Activated CD8-positive, alpha-beta memory T cell treated with anti-CD3 and anti-CD28 coated beads, Interleukin-2, amount 10 ng/mL, durations not matched to agents 7 days and 5 days (primary cell): ENCODE results near the gene CPN1. TPM values are rescaled to one million over a fixed set of nuclear protein-coding genes. Genes with fewer than 3 reads are reported as not detected.
"Not testable (repeated sequence)": the region's sequence is repeated elsewhere in the genome, so short reads cannot be mapped to it uniquely, and the experiment has no call there.

ENCODE experiments used
- ATAC-seq: fragments of 150-1000 bp; cut with Tn5 transposase; one replicate; pipeline ENCODE4 v1.10.0; 2021; ENCODE audit warnings: moderate library complexity
- CTCF ChIA-PET: fragments of 350-600 bp; sonication (Branson Sonifier 250); formaldehyde crosslinking; loops from one replicate; lab custom pipeline; 2021; ENCODE audit warnings: antibody characterized with exemption; lab: Charles Lee
- DNase-seq: peaks from one replicate; pipeline ENCODE4 v3.0.0-alpha.2; 2020
- H3K27ac Mint-ChIP-seq: one replicate; pipeline ENCODE4 v1.8.0; 2021; ENCODE audit warnings: mild to moderate bottlenecking, mixed read lengths
- H3K27me3 Mint-ChIP-seq: one replicate; pipeline ENCODE4 v1.8.0; 2021; ENCODE audit warnings: mixed read lengths
- H3K36me3 Mint-ChIP-seq: one replicate; pipeline ENCODE4 v1.8.0; 2021; ENCODE audit warnings: mild to moderate bottlenecking, mixed read lengths
- H3K4me1 Mint-ChIP-seq: one replicate; pipeline ENCODE4 v1.8.0; 2021; ENCODE audit warnings: mixed read lengths
- H3K4me3 Mint-ChIP-seq: one replicate; pipeline ENCODE4 v1.8.0; 2021; ENCODE audit warnings: mild to moderate bottlenecking, moderate library complexity, mixed read lengths
- H3K9me3 Mint-ChIP-seq: one replicate; pipeline ENCODE4 v1.8.0; 2022; ENCODE audit warnings: low read depth, mixed read lengths
- total RNA-seq, 2 experiments: library from RNA; stranded (reverse); gene quantifications; one replicate each; pipeline ENCODE4 v1.2.3, GENCODE V29; 2021

CPN1 gene
- total RNA-seq, 2 experiments from 2014 or later = not detected

- H3K9me3 Mint-ChIP-seq = no peaks in the 10 kb centered on the region
- H3K36me3 Mint-ChIP-seq = no peaks in the 10 kb centered on the region
- H3K4me1 Mint-ChIP-seq = no peaks in the 10 kb centered on the region
- peaks cover 65% of the 10 kb centered on the region for H3K27me3 Mint-ChIP-seq
- H3K4me3 Mint-ChIP-seq = no peak overlapping the region
- ATAC-seq = no peak
- no peak for DNase-seq
- CTCF ChIA-PET = no interaction called here
- H3K27ac Mint-ChIP-seq = no peak overlapping the region
Observed at GRCh38 chr10:100104300-100104699, 22.6 kb upstream of the CPN1 start.

GRCh38 chr10:100103581-100103980 lies 21.9 kb upstream of the CPN1 start:
- H3K36me3 Mint-ChIP-seq = no peaks in the 10 kb centered on the region
- no peaks in the 10 kb centered on the region for H3K9me3 Mint-ChIP-seq
- no peak overlapping the region for H3K4me3 Mint-ChIP-seq
- no peaks in the 10 kb centered on the region for H3K4me1 Mint-ChIP-seq
- H3K27me3 Mint-ChIP-seq = peaks cover 63% of the 10 kb centered on the region
- H3K27ac Mint-ChIP-seq = no peak overlapping the region
- CTCF ChIA-PET = no interaction called here
- ATAC-seq = no peak
- DNase-seq = no peak

- Mint-ChIP-seq H3K27me3 (peaks cover 67% of the 10 kb centered on the region), H3K36me3 (no peaks in the 10 kb centered on the region), H3K9me3 (no peaks in the 10 kb centered on the region), H3K4me1 (no peaks in the 10 kb centered on the region), H3K27ac (no peak overlapping the region), H3K4me3 (no peak overlapping the region)
- ATAC-seq (no peak), DNase-seq (no peak)
- CTCF ChIA-PET = no interaction called here
Observed at GRCh38 chr10:100101192-100102076, 19.8 kb upstream of the CPN1 start.

GRCh38 chr10:100100651-100101184 lies 19.0 kb upstream of the CPN1 start:
- H3K27me3 Mint-ChIP-seq = peaks cover 69% of the 10 kb centered on the region
- H3K27ac Mint-ChIP-seq = no peak overlapping the region
- no peaks in the 10 kb centered on the region for H3K36me3 Mint-ChIP-seq
- CTCF ChIA-PET = no interaction called here
- no peak overlapping the region for H3K4me3 Mint-ChIP-seq
- ATAC-seq = no peak
- no peak for DNase-seq
- no peaks in the 10 kb centered on the region for H3K9me3 Mint-ChIP-seq
- no peaks in the 10 kb centered on the region for H3K4me1 Mint-ChIP-seq

- H3K27me3 Mint-ChIP-seq = peaks cover 25% of the 10 kb centered on the region
- no peak overlapping the region for H3K4me3 Mint-ChIP-seq
- no peaks in the 10 kb centered on the region for H3K36me3 Mint-ChIP-seq
- CTCF ChIA-PET = no interaction called here
- no peak overlapping the region for H3K27ac Mint-ChIP-seq
- no peaks in the 10 kb centered on the region for H3K4me1 Mint-ChIP-seq
- DNase-seq (no peak), ATAC-seq (no peak)
- no peaks in the 10 kb centered on the region for H3K9me3 Mint-ChIP-seq
Observed at GRCh38 chr10:100089241-100089640, 7.6 kb upstream of the CPN1 start.

- H3K27ac Mint-ChIP-seq, H3K9me3 Mint-ChIP-seq, ATAC-seq, H3K4me3 Mint-ChIP-seq, CTCF ChIA-PET, H3K36me3 Mint-ChIP-seq, H3K4me1 Mint-ChIP-seq, DNase-seq: not testable (repeated sequence)
- H3K27me3 Mint-ChIP-seq = peaks cover 41% of the 10 kb centered on the region
Observed at GRCh38 chr10:100086708-100087107, 5.0 kb upstream of the CPN1 start.

- CTCF ChIA-PET = no interaction called here
- DNase-seq (no peak), ATAC-seq (no peak)
- Mint-ChIP-seq H3K4me1 (no peaks in the 10 kb centered on the region), H3K27ac (no peak overlapping the region), H3K9me3 (no peaks in the 10 kb centered on the region), H3K27me3 (peaks cover 49% of the 10 kb centered on the region), H3K4me3 (no peak overlapping the region), H3K36me3 (no peaks in the 10 kb centered on the region)
Observed at GRCh38 chr10:100085596-100085995, 3.9 kb upstream of the CPN1 start.

GRCh38 chr10:100083623-100084022 lies 2.0 kb upstream of the CPN1 start:
- Mint-ChIP-seq H3K27me3 (peaks cover 49% of the 10 kb centered on the region), H3K36me3 (no peaks in the 10 kb centered on the region), H3K9me3 (no peaks in the 10 kb centered on the region), H3K27ac (no peak overlapping the region), H3K4me3 (no peak overlapping the region), H3K4me1 (no peaks in the 10 kb centered on the region)
- CTCF ChIA-PET = no interaction called here
- DNase-seq = no peak
- no peak for ATAC-seq

GRCh38 chr10:100082276-100082675 lies 607 bp upstream of the CPN1 start:
- peaks cover 46% of the 10 kb centered on the region for H3K27me3 Mint-ChIP-seq
- CTCF ChIA-PET, H3K9me3 Mint-ChIP-seq, H3K27ac Mint-ChIP-seq, DNase-seq, H3K4me3 Mint-ChIP-seq, H3K4me1 Mint-ChIP-seq, H3K36me3 Mint-ChIP-seq, ATAC-seq: not testable (repeated sequence)

- DNase-seq (no peak), ATAC-seq (no peak)
- H3K4me3 Mint-ChIP-seq = no peak overlapping the region
- H3K4me1 Mint-ChIP-seq = no peaks in the 10 kb centered on the region
- H3K27ac Mint-ChIP-seq = no peak overlapping the region
- CTCF ChIA-PET = no interaction called here
- H3K27me3 Mint-ChIP-seq = peaks cover 32% of the 10 kb centered on the region
- no peaks in the 10 kb centered on the region for H3K9me3 Mint-ChIP-seq
- H3K36me3 Mint-ChIP-seq = no peaks in the 10 kb centered on the region
Observed at GRCh38 chr10:100076750-100077149, 4.9 kb downstream of the CPN1 start.

- Mint-ChIP-seq H3K9me3 (no peaks in the 10 kb centered on the region), H3K4me1 (no peaks in the 10 kb centered on the region), H3K4me3 (no peak overlapping the region), H3K36me3 (no peaks in the 10 kb centered on the region), H3K27ac (no peak overlapping the region), H3K27me3 (peaks cover 23% of the 10 kb centered on the region)
- DNase-seq = no peak
- CTCF ChIA-PET = no interaction called here
- no peak for ATAC-seq
Observed at GRCh38 chr10:100075426-100076220, 6.0 kb downstream of the CPN1 start.

GRCh38 chr10:100072514-100072913 lies 9.2 kb downstream of the CPN1 start:
- H3K4me1 Mint-ChIP-seq = no peaks in the 10 kb centered on the region
- peaks cover 12% of the 10 kb centered on the region for H3K27me3 Mint-ChIP-seq
- no peak for ATAC-seq
- CTCF ChIA-PET = no interaction called here
- no peak for DNase-seq
- H3K4me3 Mint-ChIP-seq = no peak overlapping the region
- no peak overlapping the region for H3K27ac Mint-ChIP-seq
- H3K36me3 Mint-ChIP-seq = no peaks in the 10 kb centered on the region
- H3K9me3 Mint-ChIP-seq = no peaks in the 10 kb centered on the region

GRCh38 chr10:100071529-100071928 lies 10.1 kb downstream of the CPN1 start:
- no peak overlapping the region for H3K27ac Mint-ChIP-seq
- H3K27me3 Mint-ChIP-seq = peaks cover 8% of the 10 kb centered on the region
- CTCF ChIA-PET = no interaction called here
- no peaks in the 10 kb centered on the region for H3K9me3 Mint-ChIP-seq
- DNase-seq (no peak), ATAC-seq (no peak)
- H3K4me1 Mint-ChIP-seq = no peaks in the 10 kb centered on the region
- H3K36me3 Mint-ChIP-seq = no peaks in the 10 kb centered on the region
- no peak overlapping the region for H3K4me3 Mint-ChIP-seq

GRCh38 chr10:100067466-100067865 lies 14.2 kb downstream of the CPN1 start:
- Mint-ChIP-seq H3K4me1 (no peaks in the 10 kb centered on the region), H3K9me3 (no peaks in the 10 kb centered on the region), H3K27ac (no peak overlapping the region), H3K4me3 (no peak overlapping the region), H3K36me3 (no peaks in the 10 kb centered on the region), H3K27me3 (peaks cover 2% of the 10 kb centered on the region)
- DNase-seq = no peak
- ATAC-seq = no peak
- CTCF ChIA-PET = no interaction called here
